Rectal smooth muscle tissue (tissue), 1 donor: ENCODE data around the gene VENTX.

Experiments used
- H3K27ac ChIP-seq: one replicate; pipeline ENCODE4 v1.7.0; 2013; ENCODE audit warnings: low read depth, low read length, inconsistent platforms
- H3K27me3 ChIP-seq: one replicate; pipeline ENCODE4 v1.7.0; 2013; ENCODE audit warnings: low read length; ENCODE audit not compliant: control insufficient read depth, insufficient read depth
- H3K36me3 ChIP-seq: one replicate; pipeline ENCODE4 v1.7.0; 2013; ENCODE audit warnings: low read length; ENCODE audit not compliant: control insufficient read depth, insufficient read depth
- H3K4me1 ChIP-seq: one replicate; pipeline ENCODE4 v1.7.0; 2013; ENCODE audit warnings: low read length; ENCODE audit not compliant: control insufficient read depth, insufficient read depth
- H3K4me3 ChIP-seq: one replicate; pipeline ENCODE4 v1.7.0; 2013; ENCODE audit warnings: low read length
- H3K9ac ChIP-seq: one replicate; pipeline ENCODE4 v1.7.0; 2013; ENCODE audit warnings: low read length

VENTX gene

GRCh38 chr10:133270773-133271297 is 33.2 kb downstream of the VENTX start:
- Histone ChIP-seq H3K9ac (no peak overlapping the region), H3K4me1 (no peaks in the 10 kb centered on the region), H3K27me3 (peaks cover 7% of the 10 kb centered on the region), H3K36me3 (no peaks in the 10 kb centered on the region), H3K27ac (no peak overlapping the region), H3K4me3 (no peak overlapping the region)

GRCh38 chr10:133271521-133272300 is 34.1 kb downstream of the VENTX start:
- Histone ChIP-seq H3K4me3 (no peak overlapping the region), H3K9ac (no peak overlapping the region)

DNA sequence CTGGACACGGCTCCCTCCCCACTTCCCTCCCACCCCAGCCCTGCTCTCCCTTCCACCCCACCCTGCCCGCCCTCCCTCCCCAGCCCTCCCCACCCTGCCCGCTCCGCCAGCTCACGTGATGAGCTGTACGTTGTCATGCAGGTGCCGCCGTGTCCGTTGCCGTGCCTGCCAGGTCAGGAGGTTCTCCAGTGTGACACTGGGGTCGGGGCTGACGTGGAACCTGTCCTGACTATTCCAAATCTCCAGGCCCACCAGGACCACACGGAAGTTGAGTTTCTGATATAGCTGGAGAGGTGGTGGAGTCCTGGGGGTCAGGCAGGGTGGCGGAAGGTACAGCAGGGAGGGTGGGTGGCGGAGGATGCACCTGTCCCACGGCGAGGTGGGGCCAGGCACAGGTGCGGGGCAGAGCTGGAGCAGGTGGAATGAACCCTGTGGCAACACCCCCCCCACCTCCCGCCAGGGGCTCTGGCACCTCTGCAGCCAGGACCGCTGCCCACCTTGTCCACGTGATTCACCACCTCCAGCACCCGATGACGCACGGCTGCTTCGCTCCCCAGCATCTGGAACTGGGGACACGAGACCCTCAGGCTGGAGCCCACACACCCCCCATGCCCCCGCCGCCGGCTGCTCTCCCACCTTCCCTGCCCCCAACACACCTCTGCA is 34.8 kb downstream of the VENTX start:
- no peak overlapping the region for H3K27ac ChIP-seq
- H3K36me3 ChIP-seq, result no peaks in the 10 kb centered on the region
- H3K4me1 ChIP-seq, result no peaks in the 10 kb centered on the region
- H3K9ac ChIP-seq, result no peak overlapping the region
- no peak overlapping the region for H3K4me3 ChIP-seq
- peaks cover 11% of the 10 kb centered on the region for H3K27me3 ChIP-seq

More at GRCh38 chr10:133271521-133272300, 34.1 kb downstream of the VENTX start:
- no peaks in the 10 kb centered on the region for H3K4me1 ChIP-seq
- no peak overlapping the region for H3K27ac ChIP-seq
- peaks cover 11% of the 10 kb centered on the region for H3K27me3 ChIP-seq
- H3K36me3 ChIP-seq, result no peaks in the 10 kb centered on the region

DNA sequence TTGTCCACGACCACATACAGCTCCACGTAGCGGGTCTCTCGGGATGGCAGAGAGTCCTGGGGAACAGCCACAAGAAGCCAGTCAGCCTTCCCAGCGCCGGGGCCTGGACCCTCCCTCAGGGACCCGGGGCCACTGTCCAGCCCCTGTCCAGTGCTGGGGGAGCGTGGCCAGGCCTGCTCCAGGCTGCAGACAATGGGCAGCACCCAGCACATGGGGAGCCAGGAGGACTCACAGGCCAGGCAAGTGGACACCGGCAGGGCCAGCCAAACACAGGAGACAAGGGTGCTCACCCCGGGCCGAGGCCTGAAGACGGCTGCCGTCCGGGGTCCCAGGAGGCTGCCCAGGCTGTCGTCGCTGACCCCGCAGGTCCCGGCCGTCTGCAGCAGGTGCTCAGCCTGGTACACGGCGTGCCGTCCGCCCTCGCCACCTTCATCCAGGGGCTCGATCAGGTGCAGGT is 35.3 kb downstream of the VENTX start:
- H3K9ac ChIP-seq, result no peak overlapping the region
- H3K4me1 ChIP-seq, result no peaks in the 10 kb centered on the region
- no peak overlapping the region for H3K27ac ChIP-seq
- H3K4me3 ChIP-seq, result no peak overlapping the region
- H3K27me3 ChIP-seq, result peaks cover 11% of the 10 kb centered on the region
- H3K36me3 ChIP-seq, result no peaks in the 10 kb centered on the region

- H3K27ac ChIP-seq, result no peak overlapping the region
These were observed 36.0 kb downstream of the VENTX start for GRCh38 chr10:133273534-133274143.

DNA sequence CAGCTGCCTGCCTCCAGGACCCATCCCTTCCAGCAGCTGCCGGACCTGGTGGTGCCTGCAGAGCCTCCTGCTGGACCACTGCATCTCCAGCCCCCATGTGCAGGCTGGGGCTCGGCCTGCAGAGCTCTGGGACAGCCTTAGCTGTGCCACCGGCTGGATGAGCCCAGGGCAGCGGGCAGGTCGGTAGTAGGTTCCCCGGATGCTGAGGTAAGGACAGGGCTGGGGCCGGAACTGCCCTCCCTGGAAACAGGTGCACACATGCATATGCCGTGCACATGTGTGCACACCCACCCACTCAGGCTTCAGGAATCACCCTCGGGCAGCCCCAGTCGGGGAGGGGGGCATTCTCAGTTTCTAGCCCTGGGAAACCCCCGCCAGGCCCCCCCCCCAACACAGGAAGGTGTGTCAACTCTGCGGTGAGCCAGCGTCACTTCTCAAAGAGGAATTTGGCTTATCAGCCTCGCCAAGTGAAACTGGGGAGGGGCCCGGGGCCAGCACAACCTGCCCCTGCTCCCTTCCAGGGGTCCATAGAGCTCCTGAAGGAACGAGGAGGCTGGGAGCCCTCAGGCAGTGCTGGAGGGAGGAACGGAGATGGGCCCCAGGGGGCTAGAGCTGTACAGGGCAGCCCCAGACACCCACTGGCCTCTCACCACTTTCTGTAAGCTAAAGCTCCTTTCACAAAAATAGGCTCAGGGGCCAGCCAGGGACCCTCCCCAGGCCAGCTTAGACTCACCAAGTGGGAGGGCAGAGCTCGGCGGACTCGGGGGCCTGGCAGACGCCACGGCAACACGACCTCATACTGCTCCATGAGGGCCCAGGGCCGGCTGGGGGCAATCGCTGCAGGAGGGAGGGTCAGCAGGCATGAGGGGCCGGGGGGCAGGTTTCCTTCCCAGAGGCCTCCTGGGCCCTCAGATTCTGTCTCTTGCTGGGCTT is 37.4 kb downstream of the VENTX start:
- no peaks in the 10 kb centered on the region for H3K4me1 ChIP-seq
- no peak overlapping the region for H3K9ac ChIP-seq
- peak overlapping the region; percentile 59 for H3K4me3 ChIP-seq
- H3K27ac ChIP-seq, result no peak overlapping the region
- H3K36me3 ChIP-seq, result peaks cover under 1% of the 10 kb centered on the region
- H3K27me3 ChIP-seq, result peaks cover 11% of the 10 kb centered on the region

More at GRCh38 chr10:133273534-133274143, 36.0 kb downstream of the VENTX start:
- H3K4me1 ChIP-seq, result no peaks in the 10 kb centered on the region
- H3K36me3 ChIP-seq, result no peaks in the 10 kb centered on the region
- H3K9ac ChIP-seq, result no peak overlapping the region
- H3K4me3 ChIP-seq, result no peak overlapping the region
- peaks cover 11% of the 10 kb centered on the region for H3K27me3 ChIP-seq

DNA sequence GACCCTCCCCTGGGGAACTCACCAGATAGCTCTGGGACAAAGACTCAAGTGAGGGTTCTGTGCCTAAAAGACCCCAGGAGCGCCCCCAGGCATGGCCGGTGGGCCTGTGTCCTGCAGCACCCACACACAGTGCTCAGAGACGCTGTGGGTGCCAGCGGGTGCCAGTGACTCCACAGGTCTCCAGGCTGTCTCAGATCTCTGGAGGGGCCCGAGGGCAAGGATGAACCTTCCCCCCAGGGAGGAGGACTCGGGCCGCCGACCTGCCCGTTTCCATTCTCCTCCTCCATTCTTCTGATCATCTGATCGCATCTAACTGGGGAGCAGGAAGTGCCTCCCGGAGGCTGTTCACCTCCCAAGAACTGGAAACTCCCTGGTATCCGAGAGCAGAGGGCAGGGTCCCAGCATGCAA is 38.0 kb downstream of the VENTX start:
- H3K27me3 ChIP-seq, result peaks cover 11% of the 10 kb centered on the region
- H3K27ac ChIP-seq, result no peak overlapping the region
- peak overlapping the region; percentile 59 for H3K4me3 ChIP-seq
- H3K9ac ChIP-seq, result peak overlapping the region; percentile 56
- H3K4me1 ChIP-seq, result no peaks in the 10 kb centered on the region
- peaks cover 5% of the 10 kb centered on the region for H3K36me3 ChIP-seq

DNA sequence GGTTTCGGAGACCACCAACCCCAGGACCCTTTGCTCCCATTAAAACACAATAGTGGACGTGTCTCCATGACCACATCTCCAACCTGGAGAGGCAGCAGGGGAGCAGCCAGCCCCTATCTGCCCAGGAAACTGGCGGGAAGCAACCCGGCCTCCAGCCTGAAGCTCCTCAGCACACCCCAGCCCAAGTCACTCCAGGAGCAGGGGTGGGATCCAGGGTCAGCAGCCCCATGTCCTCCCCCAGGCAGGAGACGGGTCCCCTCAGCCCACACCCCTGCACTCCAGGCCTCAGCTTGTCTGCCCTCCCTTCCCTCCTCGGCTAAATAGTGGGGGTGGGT is 38.4 kb downstream of the VENTX start:
- no peak overlapping the region for H3K27ac ChIP-seq
- peaks cover 5% of the 10 kb centered on the region for H3K36me3 ChIP-seq
- H3K27me3 ChIP-seq, result peaks cover 11% of the 10 kb centered on the region
- peak overlapping the region; percentile 59 for H3K4me3 ChIP-seq
- H3K4me1 ChIP-seq, result no peaks in the 10 kb centered on the region
- H3K9ac ChIP-seq, result peak overlapping the region; percentile 56

- Histone ChIP-seq H3K9ac (peak within 1 kb of the TSS; percentile 56), H3K27me3 (peaks cover 11% of the 10 kb centered on the region), H3K4me1 (no peaks in the 10 kb centered on the region), H3K27ac (no peak within 1 kb of the TSS), H3K4me3 (peak within 1 kb of the TSS; percentile 59), H3K36me3 (peaks cover 5% of the 10 kb centered on the region)
These were observed 39.0 kb downstream of the VENTX start, which contains the start of gene ADAM8 for GRCh38 chr10:133276435-133277201. ADAM8 (minus strand) TSS chr10:133276868; CDS start chr10:133276817, 51 bp downstream.

- Histone ChIP-seq H3K4me1 (no peaks in the 10 kb centered on the region), H3K36me3 (peaks cover 5% of the 10 kb centered on the region), H3K4me3 (no peak overlapping the region), H3K9ac (no peak overlapping the region), H3K27ac (no peak overlapping the region), H3K27me3 (peaks cover 11% of the 10 kb centered on the region)
These were observed 39.8 kb downstream of the VENTX start for GRCh38 chr10:133277277-133277992.
